Spleen (tissue), 10 donors: ENCODE results near the gene ZNF578. TPM values are rescaled to one million over a fixed set of nuclear protein-coding genes. Genes with fewer than 3 reads are reported as not detected.

Source experiments
- polyA plus RNA-seq, 3 donors: library from polyadenylated mRNA; stranded (reverse); fragments of 200-250 nt; gene quantifications; one replicate each; pipeline ENCODE4 v1.2.1, GENCODE V29; 2013
- total RNA-seq, 7 donors: library from RNA; depleted of rRNA in 3 of 7; stranded (reverse); fragments of >200 nt in 3 of 7; fragmentation: NEBNext Ultra II Directional in 4 of 7; extraction: Animal tissue kit (Norgen Biotek cat#: 25700) in 4 of 7; gene quantifications; one replicate each; pipeline versions ENCODE4 v1.1.0 to v1.2.1, GENCODE V29; 2016 to 2021
- donor health status: healthy with polysubstance abuse.
- donor health status: DM: no; HTN: no; CAD: no; lungs with moderate emphysema.
- donor health status: DM: no; HTN: no; CAD: no.
- donor health status: Bipolar disorder and iron deficiency.
- donor health status: healthy.
- donor health status: DM: no; HTN: no; CAD: no.
- donor health status: DM: yes; HTN: yes; CAD: no.

Gene ZNF578
- total and polyA plus RNA-seq, 10 donors, result 0.85 to 4.1 (median 3.5) TPM

Other genes starting within 250 kb of the ZNF578 start
- gene ZNF766, start 184.0 kb upstream of the ZNF578 start, total RNA-seq, result 10 to 100 TPM; 11.7 to 24.9 (median 19.1) TPM
- gene ZNF766, start 184.0 kb upstream of the ZNF578 start, polyA plus RNA-seq, result 1 to 10 TPM; 4.2 to 4.5 (median 4.3) TPM
- 10 to 100 TPM in 5 of 7 donors, 1 to 10 TPM in 2; 9.1 to 17.2 (median 13.4) TPM for gene ZNF480, start 156.4 kb upstream of the ZNF578 start, total RNA-seq
- 10 to 100 TPM in 1 of 3 donors, 1 to 10 TPM in 2; 5.4 to 10.6 (median 9.2) TPM for gene ZNF480, start 156.4 kb upstream of the ZNF578 start, polyA plus RNA-seq
- 1 to 10 TPM; 1.3 to 6.4 (median 2.3) TPM for gene ZNF610, start 117.3 kb upstream of the ZNF578 start, total RNA-seq
- 1 to 10 TPM in 2 of 3 donors, under 1 TPM in 1; 0.91 to 1.5 (median 1.5) TPM for gene ZNF610, start 117.3 kb upstream of the ZNF578 start, polyA plus RNA-seq
- 10 to 100 TPM; 18.8 to 31.7 (median 21.2) TPM for gene ZNF880, start 83.6 kb upstream of the ZNF578 start, total RNA-seq
- gene ZNF880, start 83.6 kb upstream of the ZNF578 start, polyA plus RNA-seq, result 10 to 100 TPM; 14.8 to 21.9 (median 18.6) TPM
- gene ZNF528, start 55.7 kb upstream of the ZNF578 start, total RNA-seq, result 10 to 100 TPM; 23.8 to 38.1 (median 28.7) TPM
- gene ZNF528, start 55.7 kb upstream of the ZNF578 start, polyA plus RNA-seq, result 1 to 10 TPM; 6.9 to 8.3 (median 7.9) TPM
- not detected for gene ZNF534, start 24.4 kb upstream of the ZNF578 start, total RNA-seq
- under 1 TPM in 1 of 3 donors, not detected in 2; 0.11 TPM for gene ZNF534, start 24.4 kb upstream of the ZNF578 start, polyA plus RNA-seq
- 10 to 100 TPM; 24.3 to 36.3 (median 28.4) TPM for gene ZNF808, start 74.1 kb downstream of the ZNF578 start, total RNA-seq
- 1 to 10 TPM; 1.6 to 4.6 (median 1.7) TPM for gene ZNF808, start 74.1 kb downstream of the ZNF578 start, polyA plus RNA-seq
- 10 to 100 TPM; 16.3 to 28.2 (median 21.4) TPM for gene ZNF701, start 116.7 kb downstream of the ZNF578 start, total RNA-seq
- gene ZNF701, start 116.7 kb downstream of the ZNF578 start, polyA plus RNA-seq, result 10 to 100 TPM in 1 of 3 donors, 1 to 10 TPM in 2; 5.0 to 10.2 (median 5.7) TPM
- gene ZNF83, start 184.8 kb downstream of the ZNF578 start, total RNA-seq, result 10 to 100 TPM; 31.8 to 87.7 (median 65.9) TPM
- 10 to 100 TPM; 38.4 to 58.8 (median 49.3) TPM for gene ZNF83, start 184.8 kb downstream of the ZNF578 start, polyA plus RNA-seq